NCI-H748 (cell line): ENCODE data around the gene SRSF10.
"Not testable (repeated sequence)": the region's sequence is repeated elsewhere in the genome, so short reads cannot be mapped to it uniquely, and the experiment has no call there.

ENCODE experiments used
- DNase-seq: peaks from one replicate; lab custom pipeline; 2025; ENCODE audit not compliant: unreplicated experiment; lab: John Stamatoyannopoulos, UW

The SRSF10 gene

GRCh38 chr1:23999156-23999671 is 19.1 kb upstream of the SRSF10 start:
- DNase-seq: no peak

GRCh38 chr1:23997812-23998211 is 17.7 kb upstream of the SRSF10 start:
- no peak for DNase-seq

GRCh38 chr1:23996700-23997229 is 16.6 kb upstream of the SRSF10 start:
- DNase-seq: no peak

GRCh38 chr1:23995431-23995837 is 15.3 kb upstream of the SRSF10 start:
- DNase-seq: no peak

GRCh38 chr1:23992011-23992410 is 11.9 kb upstream of the SRSF10 start:
- not testable (repeated sequence) for DNase-seq

GRCh38 chr1:23989263-23989662 is 9.1 kb upstream of the SRSF10 start:
- no peak for DNase-seq

- not testable (repeated sequence) for DNase-seq
Measured at GRCh38 chr1:23987038-23987437, 6.9 kb upstream of the SRSF10 start.

- peak; percentile 62 for DNase-seq
Measured at GRCh38 chr1:23984417-23985186, 4.5 kb upstream of the SRSF10 start.

- peak; percentile 72 for DNase-seq
Measured at GRCh38 chr1:23980728-23981070, 572 bp upstream of the SRSF10 start.

- no peak for DNase-seq
Measured at GRCh38 chr1:23979387-23979880, 693 bp downstream of the SRSF10 start.

- no peak for DNase-seq
Measured at GRCh38 chr1:23978805-23979204, 1.3 kb downstream of the SRSF10 start.

- DNase-seq: no peak
Measured at GRCh38 chr1:23977854-23978191, 2.3 kb downstream of the SRSF10 start.

GRCh38 chr1:23977187-23977853 is 2.8 kb downstream of the SRSF10 start:
- no peak for DNase-seq

GRCh38 chr1:23967871-23968270 is 12.3 kb downstream of the SRSF10 start:
- no peak for DNase-seq

GRCh38 chr1:23966973-23967493 is 13.1 kb downstream of the SRSF10 start:
- no peak for DNase-seq

- DNase-seq: no peak
Measured at GRCh38 chr1:23964790-23965740, 15.1 kb downstream of the SRSF10 start.

GRCh38 chr1:23964235-23964668 is 15.9 kb downstream of the SRSF10 start:
- DNase-seq: no peak

- DNase-seq: no peak
Measured at GRCh38 chr1:23963617-23964234, 16.4 kb downstream of the SRSF10 start.

- no peak for DNase-seq
Measured at GRCh38 chr1:23960291-23961020, 19.7 kb downstream of the SRSF10 start.
